K562 (cell line): ENCODE data around the gene SPNS2. TPM values are rescaled to one million over a fixed set of nuclear protein-coding genes. Genes with fewer than 3 reads are reported as not detected.
A peak's percentile ranks its signal among the peaks of the same experiment; 100 is the strongest.

Experiments used
- ATAC-seq: fragments of 200-7000 bp; cut with Tn5 transposase; 3 replicates; pipeline ENCODE4 v1.9.1; 2020; ENCODE audit warnings: moderate library complexity
- BruUV-seq: library from RNA; stranded (reverse); fragments of 400-500 nt; replicated peaks from 2 replicates; lab custom pipeline; 2021; lab: Mats Ljungman, UMichigan
- CTCF ChIA-PET: fragments of 300-600 bp; formaldehyde crosslinking; extraction: SDS; loops from one replicate; lab custom pipeline; 2021; ENCODE audit warnings: low intra/inter-chr PET ratio; lab: Yijun Ruan, JAX
- POLR2A ChIA-PET: fragments of 300-600, 350-650 bp; sonication (Branson Sonifier 250); formaldehyde crosslinking; extraction: SDS; loops from one replicate; lab custom pipeline; 2021; ENCODE audit warnings: antibody characterized with exemption, inconsistent platforms; lab: Yijun Ruan, JAX
- DNase-seq, 4 experiments: peaks; one replicate each; pipeline versions ENCODE4 v3.0.0 to v3.0.0-alpha.2; 2011 to 2018; ENCODE audit warnings: low spot score in 3 of 4, mixed read lengths in 3 of 4; ENCODE audit errors: extremely low read depth in 1 of 4
- FAIRE-seq: peaks from 2 replicates; lab custom pipeline; 2011; peaks lifted over from hg19 to GRCh38; lab: Jason Lieb, UNC
- H2AFZ ChIP-seq: 2 replicates; pipeline ENCODE4 v1.6.0; 2011; ENCODE audit warnings: low read depth, low read length, control low read depth, inconsistent platforms
- H3K27ac ChIP-seq: fragments of 200-600 bp; 3 replicates; pipeline ENCODE4 v1.8.0; 2011; ENCODE audit warnings: low read depth, mild to moderate bottlenecking, control low read depth, inconsistent platforms, low read length, moderate library complexity, mixed read lengths; ENCODE audit errors: extremely low read depth
- H3K27me3 ChIP-seq, 2 experiments: fragments of 300-600 bp in 1 of 2; 2 replicates in 1 of 2; 3 replicates in 1 of 2; pipeline versions ENCODE4 v1.6.0 to v1.8.0; 2011; ENCODE audit warnings: inconsistent platforms in 2 of 2, low read length in 2 of 2, mild to moderate bottlenecking in 1 of 2, mixed read lengths in 1 of 2, moderate library complexity in 1 of 2; ENCODE audit not compliant: control insufficient read depth in 2 of 2, insufficient read depth in 2 of 2
- H3K36me3 ChIP-seq: fragments of 300-600 bp; 3 replicates; pipeline ENCODE4 v1.8.0; 2011; ENCODE audit warnings: mild to moderate bottlenecking, low read length, inconsistent platforms; ENCODE audit not compliant: control insufficient read depth, insufficient read depth
- H3K4me1 ChIP-seq, 2 experiments: fragments of 200-600 bp in 1 of 2; replicated peaks in 1 of 2; 2 replicates in 1 of 2; 3 replicates in 1 of 2; pipeline versions ENCODE4 v1.5.1 to v1.8.0; 2011; ENCODE audit warnings: inconsistent platforms in 2 of 2, low read length in 2 of 2, mild to moderate bottlenecking in 1 of 2, mixed read lengths in 1 of 2, moderate library complexity in 1 of 2; ENCODE audit not compliant: control insufficient read depth in 2 of 2, insufficient read depth in 2 of 2
- H3K4me2 ChIP-seq: 2 replicates; pipeline ENCODE4 v1.6.1; 2011; ENCODE audit warnings: low read length, control low read depth, inconsistent platforms, mixed read lengths; ENCODE audit not compliant: insufficient read depth
- H3K4me3 ChIP-seq: fragments of 200-600 bp; sonication (generic), shearing (Covaris generic); 2 replicates; pipeline ENCODE4 v1.5.1; 2016; ENCODE audit warnings: control low read depth, inconsistent platforms
- H3K79me2 ChIP-seq: fragments of 200-600 bp; 3 replicates; pipeline ENCODE4 v1.8.0; 2011; ENCODE audit warnings: low read length, inconsistent platforms; ENCODE audit not compliant: control insufficient read depth, insufficient read depth
- H3K9ac ChIP-seq, 2 experiments: 2 replicates each; pipeline versions ENCODE4 v1.6.0 to v1.6.1; 2011; ENCODE audit warnings: low read depth in 2 of 2, low read length in 2 of 2, control low read depth in 1 of 2, inconsistent platforms in 1 of 2, mild to moderate bottlenecking in 1 of 2, mixed read lengths in 1 of 2; ENCODE audit not compliant: insufficient read depth in 1 of 2
- H3K9me1 ChIP-seq: one replicate; pipeline ENCODE4 v1.6.0; 2011; ENCODE audit warnings: inconsistent platforms, mild to moderate bottlenecking, low read length, moderate library complexity; ENCODE audit not compliant: control insufficient read depth, insufficient read depth
- H3K9me3 ChIP-seq: replicated peaks from 2 replicates; pipeline ENCODE4 v1.5.1; 2011; ENCODE audit warnings: low read depth, low read length, inconsistent platforms; ENCODE audit not compliant: control insufficient read depth, insufficient read depth
- H4K20me1 ChIP-seq: replicated peaks from 2 replicates; pipeline ENCODE4 v1.6.1; 2011; ENCODE audit warnings: low read length, inconsistent platforms, mixed read lengths; ENCODE audit not compliant: control insufficient read depth, insufficient read depth
- CEBPB ChIP-seq: fragments of 450-650 bp; IDR thresholded peaks from 2 replicates; pipeline ENCODE4 v1.6.1; 2016; ENCODE audit warnings: missing genetic modification characterization, missing compliant biosample characterization
- EP400 ChIP-seq: fragments of 450-650 bp; IDR thresholded peaks from 2 replicates; pipeline ENCODE4 v1.6.1; 2017; ENCODE audit warnings: antibody characterized with exemption, mild to moderate bottlenecking, moderate library complexity
- RFX7 ChIP-seq: fragments of 250-450 bp; sonication (Bioruptor Pico); IDR thresholded peaks from 2 replicates; pipeline ENCODE4 v1.5.1; 2021; ENCODE audit warnings: mild to moderate bottlenecking
- TOE1 ChIP-seq, 2 experiments: fragments of 450-650 bp in 1 of 2; sonication (generic) in 1 of 2; formaldehyde crosslinking in 1 of 2; IDR thresholded peaks; 2 replicates each; pipeline versions ENCODE4 v1.7.1 to v1.8.0; 2016 to 2022; ENCODE audit warnings: borderline replicate concordance in 2 of 2, mild to moderate bottlenecking in 2 of 2, antibody characterized with exemption in 1 of 2, inconsistent platforms in 1 of 2, low read depth in 1 of 2, missing genetic modification reagents in 1 of 2, moderate library complexity in 1 of 2
- U2AF2 ChIP-seq: fragments of 200-400 bp; formaldehyde crosslinking; optimal IDR thresholded peaks from 2 replicates; pipeline ENCODE3; 2017; ENCODE audit warnings: low read depth, mild to moderate bottlenecking, low read length
- ZBTB7A ChIP-seq: IDR thresholded peaks from 2 replicates; pipeline ENCODE4 v1.6.1; 2011; ENCODE audit warnings: low read depth, mild to moderate bottlenecking, low read length, moderate library complexity, borderline replicate concordance; ENCODE audit not compliant: control insufficient read depth
- ZNF121 ChIP-seq: sonication (generic); formaldehyde crosslinking; conservative IDR thresholded peaks from 2 replicates; pipeline ENCODE4 v1.8.0; 2022; ENCODE audit warnings: missing genetic modification reagents
- ZNF408 ChIP-seq: fragments of 250-450 bp; sonication (Bioruptor Pico); IDR thresholded peaks from 2 replicates; pipeline ENCODE4 v1.4.0; 2020; ENCODE audit warnings: low read depth, mild to moderate bottlenecking, moderate library complexity
- ZNF740 ChIP-seq, 3 experiments: fragments of 200-800 bp in 1 of 3; sonication (Bioruptor generic) in 1 of 3; sonication (generic) in 1 of 3; formaldehyde crosslinking in 1 of 3; IDR thresholded peaks; 2 replicates each; pipeline versions ENCODE4 v1.6.1 to v1.8.0; 2016 to 2022; ENCODE audit warnings: mild to moderate bottlenecking in 2 of 3, missing compliant biosample characterization in 2 of 3, missing genetic modification characterization in 2 of 3, missing genetic modification reagents in 1 of 3
- WGBS: fragments of 100-300 bp; shearing (Covaris generic); methylation state at CpG from one replicate; pipeline ENCODE4 v1.1.6; 2016; ENCODE audit warnings: low coverage, mixed read lengths; ENCODE audit not compliant: insufficient coverage; ENCODE audit errors: missing lambda C conversion rate; 5-methylcytosine and 5-hydroxymethylcytosine counted together
- in situ Hi-C: fragments of 300-500 bp; cut with MboI; formaldehyde crosslinking; loops from 4 replicates; pipeline ENCODE4 v1.15.0; 2018; ENCODE audit warnings: inconsistent platforms, mixed read lengths
- intact Hi-C: fragments of 100-400 bp; cut with micrococcal nuclease; formaldehyde crosslinking; loops from 2 replicates; pipeline ENCODE4 v1.14.2; 2022
- polyA plus RNA-seq, 8 experiments: library from polyadenylated mRNA; depleted of rRNA in 4 of 8; stranded (reverse) in 5 of 8; unstranded in 3 of 8; fragments of >200 nt; fragmentation: Nextera tagmentation in 2 of 8; fragmentation: Illumina TruSeq in 1 of 8; extraction: Ambion mirVana in 2 of 8; extraction: Trizol in 1 of 8; gene quantifications; 2 replicates each; pipeline versions ENCODE4 v1.2.1 to v1.2.3, GENCODE V29; 2011 to 2014; ENCODE audit warnings: inconsistent platforms in 1 of 8, missing spikeins in 1 of 8
- total RNA-seq, 7 experiments: library from RNA; depleted of rRNA in 6 of 7; stranded (reverse); fragments of >200 nt in 6 of 7; fragmentation: Illumina TruSeq in 2 of 7; extraction: Trizol in 2 of 7; gene quantifications; 2 replicates each; pipeline versions ENCODE4 v1.2.1 to v1.2.3, GENCODE V29; 2011 to 2021; ENCODE audit warnings: low replicate concordance in 1 of 7
- TF ChIP-seq, protein P1 (sequence below): fragments of 450-650 bp; IDR thresholded peaks from 2 replicates; pipeline ENCODE4 v1.6.1; 2016; ENCODE audit warnings: mild to moderate bottlenecking
- TF ChIP-seq, protein P2 (sequence below): fragments of 250-450 bp; sonication (Bioruptor Pico); IDR thresholded peaks from 2 replicates; pipeline ENCODE4 v1.8.0; 2021; ENCODE audit warnings: borderline replicate concordance, mild to moderate bottlenecking, moderate library complexity; ENCODE audit not compliant: poor library complexity, severe bottlenecking

SPNS2 gene
- total and polyA plus RNA-seq, 9 of the 15 experiments (the other 6 are each of a cell fraction or from before 2014, with no cell fraction given), result 0.06 TPM; not detected in 8

DNA sequence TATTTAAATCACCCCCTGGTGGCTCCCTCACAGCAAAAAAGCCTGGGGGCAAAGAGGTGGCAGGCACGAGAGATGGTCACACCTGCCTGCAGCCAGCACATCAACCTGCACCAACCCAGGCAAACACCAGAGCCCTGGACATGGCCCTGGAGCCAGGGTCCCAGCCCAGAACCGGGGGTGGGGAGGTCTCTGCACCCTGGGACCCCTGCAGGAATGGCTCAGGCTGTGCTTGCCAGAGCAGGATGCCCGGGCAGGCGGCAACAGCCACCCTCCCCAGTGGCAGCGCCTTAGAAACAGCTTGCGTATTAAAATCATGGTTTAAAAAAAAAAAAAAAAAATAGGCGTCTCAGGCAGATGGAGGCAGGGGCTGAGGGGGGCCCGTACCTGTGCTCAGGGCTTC, 40.3 kb downstream of the SPNS2 start:
- intact Hi-C loops, result no loop called here

DNA sequence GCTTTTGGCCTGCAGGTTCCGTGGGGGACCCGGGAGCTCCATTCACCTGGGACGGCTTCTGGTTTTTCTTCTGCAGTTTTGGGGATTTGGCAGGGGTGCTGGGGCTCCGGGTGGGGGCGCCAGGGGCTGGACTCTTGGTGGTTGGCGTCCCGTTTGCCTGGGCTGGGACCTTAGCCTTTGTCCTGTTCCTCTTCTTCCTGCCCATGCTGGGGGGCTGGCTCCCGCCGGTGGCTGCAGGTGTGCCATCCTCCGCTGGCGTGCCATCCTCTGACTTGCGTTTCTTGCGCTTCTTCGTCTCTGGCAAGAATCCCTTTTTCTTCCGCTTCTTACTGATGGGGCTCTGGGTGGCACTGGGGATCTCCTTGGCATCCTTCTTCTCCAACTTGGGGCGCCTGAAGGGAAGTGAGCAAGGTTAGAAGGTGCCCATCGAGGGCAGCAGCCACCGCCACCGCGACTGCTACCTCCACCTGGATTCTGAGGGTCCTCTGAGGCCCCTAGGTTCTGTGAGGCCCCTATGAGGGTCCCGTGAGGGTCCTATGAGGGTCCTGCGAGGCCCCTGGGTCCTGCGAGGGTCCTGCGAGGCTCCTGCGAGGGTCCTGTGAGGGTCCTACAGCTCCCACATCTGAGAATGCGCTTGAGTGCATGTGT, 41.0 kb downstream of the SPNS2 start:
- Histone ChIP-seq H3K27ac (no peak overlapping the region), H3K4me2 (no peak overlapping the region), H3K9me1 (no peaks in the 10 kb centered on the region), H3K36me3 (peaks cover 73% of the 10 kb centered on the region; the same call in 2 of the 3 replicates), H4K20me1 (no peaks in the 10 kb centered on the region; the same call in 1 of the 2 replicates), H3K4me3 (no peak overlapping the region), H3K4me1 (peaks cover 0 to 78% of the 10 kb centered on the region in 2 experiments; a peak in 3 of 5 replicates), H2AFZ (no peak overlapping the region), H3K27me3 (no peaks in the 10 kb centered on the region), H3K9ac (no peak overlapping the region), H3K79me2 (no peaks in the 10 kb centered on the region), H3K9me3 (no peaks in the 10 kb centered on the region)
- TSS peak; percentile 65 for BruUV-seq
- no peak for ATAC-seq
- in situ Hi-C loops, result no loop called here
- ChIA-PET CTCF (no interaction called here), POLR2A (no interaction called here)
- WGBS, result 96% methylated on average over 10 of the region's 26 CpGs
- intact Hi-C loops, result loop anchor here (5.0 kb wide), 1 partner anchor 117 kb away; no protein-coding TSS in a partner anchor
- TF ChIP-seq ZNF408 (CRISPR knock-in tag), result no peak
- TF ChIP-seq, protein P1, sequence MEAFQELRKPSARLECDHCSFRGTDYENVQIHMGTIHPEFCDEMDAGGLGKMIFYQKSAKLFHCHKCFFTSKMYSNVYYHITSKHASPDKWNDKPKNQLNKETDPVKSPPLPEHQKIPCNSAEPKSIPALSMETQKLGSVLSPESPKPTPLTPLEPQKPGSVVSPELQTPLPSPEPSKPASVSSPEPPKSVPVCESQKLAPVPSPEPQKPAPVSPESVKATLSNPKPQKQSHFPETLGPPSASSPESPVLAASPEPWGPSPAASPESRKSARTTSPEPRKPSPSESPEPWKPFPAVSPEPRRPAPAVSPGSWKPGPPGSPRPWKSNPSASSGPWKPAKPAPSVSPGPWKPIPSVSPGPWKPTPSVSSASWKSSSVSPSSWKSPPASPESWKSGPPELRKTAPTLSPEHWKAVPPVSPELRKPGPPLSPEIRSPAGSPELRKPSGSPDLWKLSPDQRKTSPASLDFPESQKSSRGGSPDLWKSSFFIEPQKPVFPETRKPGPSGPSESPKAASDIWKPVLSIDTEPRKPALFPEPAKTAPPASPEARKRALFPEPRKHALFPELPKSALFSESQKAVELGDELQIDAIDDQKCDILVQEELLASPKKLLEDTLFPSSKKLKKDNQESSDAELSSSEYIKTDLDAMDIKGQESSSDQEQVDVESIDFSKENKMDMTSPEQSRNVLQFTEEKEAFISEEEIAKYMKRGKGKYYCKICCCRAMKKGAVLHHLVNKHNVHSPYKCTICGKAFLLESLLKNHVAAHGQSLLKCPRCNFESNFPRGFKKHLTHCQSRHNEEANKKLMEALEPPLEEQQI, result no peak
- TF ChIP-seq EP400, result no peak
- no peak for TF ChIP-seq ZNF740 (CRISPR knock-in tag; IDR thresholded peaks at IDR 0.05)
- no peak for TF ChIP-seq ZNF740 (tag; IDR thresholded peaks at IDR 0.05)
- no peak for TF ChIP-seq ZNF121 (CRISPR knock-in tag)
- TF ChIP-seq RFX7 (CRISPR knock-in tag), result no peak
- peak; percentile 63; the same call in 1 of the 2 replicates for TF ChIP-seq ZBTB7A
- DNase-seq, result no peak
- FAIRE-seq, result no peak

More for the DNA sequence above, 40.3 kb downstream of the SPNS2 start:
- no peak overlapping the region for H3K4me2 ChIP-seq
- ChIA-PET POLR2A (interaction anchor here (1.0 to 1.3 kb wide), 2 partner anchors 16 to 36 kb away, joined by 3 to 5 read pairs; partner anchors contain the start of gene MYBBP1A), CTCF (no interaction called here)
- in situ Hi-C loops, result no loop called here
- FAIRE-seq (no peak), ATAC-seq (no peak), DNase-seq (no peak)
- H2AFZ ChIP-seq, result no peak overlapping the region
- H3K4me1 ChIP-seq, result peaks cover 0 to 81% of the 10 kb centered on the region in 2 experiments; a peak in 3 of 5 replicates
- H3K9me1 ChIP-seq, result no peaks in the 10 kb centered on the region
- no peak overlapping the region for H3K27ac ChIP-seq
- H4K20me1 ChIP-seq, result peaks cover 4% of the 10 kb centered on the region; the same call in 1 of the 2 replicates
- WGBS, result 96% methylated on average over 4 of the region's 8 CpGs
- no peaks in the 10 kb centered on the region for H3K27me3 ChIP-seq
- no peak for TF ChIP-seq TOE1 (IDR thresholded peaks at IDR 0.05; ENCODE audit: borderline replicate concordance)
- TF ChIP-seq TOE1 (CRISPR knock-in tag; IDR thresholded peaks at IDR 0.05; ENCODE audit: borderline replicate concordance, low read depth), result no peak
- TF ChIP-seq U2AF2, result no peak
- TF ChIP-seq, protein P2, sequence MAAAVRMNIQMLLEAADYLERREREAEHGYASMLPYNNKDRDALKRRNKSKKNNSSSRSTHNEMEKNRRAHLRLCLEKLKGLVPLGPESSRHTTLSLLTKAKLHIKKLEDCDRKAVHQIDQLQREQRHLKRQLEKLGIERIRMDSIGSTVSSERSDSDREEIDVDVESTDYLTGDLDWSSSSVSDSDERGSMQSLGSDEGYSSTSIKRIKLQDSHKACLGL (CRISPR knock-in tag), result no peak
- no peak for TF ChIP-seq CEBPB (tag)
- H3K9ac ChIP-seq, result no peak overlapping the region
- no peak overlapping the region for H3K4me3 ChIP-seq
- no peaks in the 10 kb centered on the region for H3K9me3 ChIP-seq
- H3K79me2 ChIP-seq, result no peaks in the 10 kb centered on the region
- BruUV-seq, result no TSS peak
- peaks cover 68% of the 10 kb centered on the region; the same call in 2 of the 3 replicates for H3K36me3 ChIP-seq
